NCI-H2196 treated with DMSO at 0.1 percent for 48 hours (cell line): ENCODE data around the gene LYPD6B.

Experiments
- DNase-seq: peaks from one replicate; lab custom pipeline; 2025; ENCODE audit not compliant: unreplicated experiment; lab: John Stamatoyannopoulos, UW

Gene LYPD6B

DNA sequence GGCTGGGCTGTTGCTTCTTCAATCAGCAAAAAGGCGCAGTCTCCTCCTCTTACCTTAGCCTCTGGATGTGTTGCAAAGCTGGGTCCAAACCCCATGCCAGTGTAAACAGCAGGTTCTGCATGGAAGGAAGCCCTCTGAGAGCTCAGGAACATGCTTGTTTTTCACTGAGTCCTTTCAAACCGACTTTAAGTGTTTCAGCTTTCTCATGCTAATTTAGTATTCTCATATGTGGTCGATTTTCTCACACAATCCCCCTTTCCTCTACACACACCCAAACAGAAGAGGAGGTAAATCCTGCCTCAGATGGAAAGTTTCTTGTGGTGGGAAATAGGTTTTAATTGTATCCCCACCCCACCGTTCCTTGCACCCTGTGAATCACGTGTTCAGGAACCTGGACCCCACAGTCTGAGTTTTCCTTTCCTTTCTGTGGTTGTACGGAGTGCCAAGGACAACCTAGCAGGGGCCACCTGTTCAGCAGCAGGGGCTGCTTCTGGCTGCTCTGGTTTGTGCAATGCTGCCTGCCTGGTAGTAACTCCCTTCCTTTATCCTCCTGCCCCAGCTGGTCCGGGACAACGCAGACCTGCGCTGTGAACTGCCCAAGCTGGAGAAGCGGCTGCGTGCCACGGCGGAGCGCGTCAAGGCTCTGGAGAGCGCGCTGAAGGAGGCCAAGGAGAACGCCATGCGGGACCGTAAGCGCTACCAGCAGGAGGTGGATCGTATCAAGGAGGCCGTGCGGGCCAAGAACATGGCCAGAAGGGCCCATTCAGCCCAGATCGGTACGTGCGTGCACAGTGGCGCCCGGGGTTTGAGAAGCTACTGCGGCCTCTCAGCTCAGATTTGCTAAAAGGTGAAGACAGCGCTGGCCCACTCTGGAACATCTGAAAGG, 28.7 kb upstream of the LYPD6B start:
- no peak for DNase-seq

DNA sequence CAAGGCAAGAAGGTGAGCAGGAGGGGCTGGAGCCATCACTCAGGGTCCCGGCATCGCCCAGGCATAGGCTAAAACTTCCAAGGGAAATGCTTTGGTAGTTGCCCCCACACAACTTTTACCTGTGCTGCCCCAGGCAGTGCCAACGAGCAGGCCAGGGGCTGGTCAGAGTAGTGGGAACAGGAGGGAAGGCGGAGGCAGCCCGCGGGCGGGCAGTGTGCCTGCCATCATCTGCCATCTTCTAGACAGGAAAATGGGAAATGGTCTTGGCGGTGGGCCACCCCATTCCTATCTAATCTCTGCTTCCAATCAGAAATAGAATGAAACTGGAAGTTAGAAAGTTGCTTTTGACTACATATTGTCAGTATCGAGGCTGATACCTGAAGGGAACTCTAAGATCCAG, 26.0 kb upstream of the LYPD6B start:
- no peak for DNase-seq

DNA sequence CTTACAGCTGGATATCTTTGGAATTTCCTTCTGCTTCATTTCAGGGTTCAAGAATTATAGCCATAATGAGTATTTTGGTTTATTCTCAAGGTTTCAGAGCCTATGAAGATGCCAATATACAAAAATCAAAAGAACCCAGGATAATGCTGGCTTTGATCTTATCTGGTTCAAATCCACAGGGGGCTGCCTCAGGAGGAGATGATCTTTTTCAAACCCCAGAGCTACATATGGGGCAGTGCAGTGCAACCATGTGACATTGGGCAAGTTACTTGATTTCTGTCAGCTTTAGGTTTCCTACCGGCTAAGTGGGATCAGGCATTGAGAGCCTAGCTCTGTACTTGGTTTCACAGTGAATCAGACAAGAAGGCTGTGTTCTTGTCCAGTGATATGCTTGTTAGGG, 23.0 kb upstream of the LYPD6B start:
- DNase-seq: no peak

DNA sequence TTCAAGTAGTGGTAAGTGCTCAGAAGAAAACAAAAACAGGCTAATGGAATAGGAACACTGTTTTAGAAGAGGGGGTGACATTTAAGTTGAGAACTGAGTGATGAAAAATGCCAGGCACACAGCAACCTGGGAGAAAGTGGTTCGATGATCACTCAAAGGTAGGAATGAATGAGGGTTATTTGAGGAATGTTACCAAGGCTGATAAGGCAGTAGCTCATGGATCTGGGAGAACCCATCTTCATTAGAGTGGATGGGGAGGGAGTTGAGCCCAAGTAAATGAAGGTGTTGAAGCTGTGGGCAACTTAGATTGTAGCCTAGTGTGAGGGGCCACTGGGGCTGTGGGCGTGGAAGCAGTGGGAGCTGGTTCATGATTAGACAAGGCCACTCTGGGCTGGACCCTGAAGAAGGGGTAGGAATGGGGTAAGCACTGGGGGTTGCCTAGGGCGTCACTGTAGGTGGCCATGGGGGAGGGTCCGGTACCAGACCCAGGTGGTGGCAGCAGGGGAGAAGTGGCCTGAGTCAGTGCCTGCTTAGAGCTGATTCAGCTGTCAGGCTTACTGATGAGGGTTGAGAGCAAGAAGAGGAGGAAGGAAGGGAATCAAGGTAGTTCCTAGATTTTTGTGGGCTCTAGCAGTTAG, 22.5 kb upstream of the LYPD6B start:
- DNase-seq: no peak

GRCh38 chr2:149017116-149017985, 21.1 kb upstream of the LYPD6B start:
- DNase-seq: peak; percentile 83

- no peak for DNase-seq
Observed at GRCh38 chr2:149018981-149019380, 19.5 kb upstream of the LYPD6B start.

DNA sequence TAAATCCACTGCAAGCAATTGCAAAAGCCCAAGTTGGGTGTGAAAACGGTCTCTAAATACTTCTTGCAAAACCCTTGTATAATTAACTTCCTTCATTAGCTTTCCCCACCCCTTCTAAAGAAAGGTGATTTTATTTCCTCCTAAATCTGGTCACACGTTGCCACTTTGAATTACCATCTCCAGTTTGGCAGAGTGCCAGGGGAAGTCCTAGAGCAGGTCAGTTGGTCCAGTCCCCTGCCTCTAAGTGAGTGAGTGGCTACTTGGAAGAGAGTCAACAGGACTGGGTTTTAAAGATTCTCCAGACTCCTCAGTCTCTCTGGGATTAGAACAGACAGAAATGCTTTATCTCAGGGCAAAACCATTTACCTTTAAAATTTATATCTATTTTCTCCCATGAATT, 18.7 kb upstream of the LYPD6B start:
- DNase-seq: no peak

- DNase-seq: no peak
Observed at GRCh38 chr2:149020432-149020851, 18.1 kb upstream of the LYPD6B start.

DNA sequence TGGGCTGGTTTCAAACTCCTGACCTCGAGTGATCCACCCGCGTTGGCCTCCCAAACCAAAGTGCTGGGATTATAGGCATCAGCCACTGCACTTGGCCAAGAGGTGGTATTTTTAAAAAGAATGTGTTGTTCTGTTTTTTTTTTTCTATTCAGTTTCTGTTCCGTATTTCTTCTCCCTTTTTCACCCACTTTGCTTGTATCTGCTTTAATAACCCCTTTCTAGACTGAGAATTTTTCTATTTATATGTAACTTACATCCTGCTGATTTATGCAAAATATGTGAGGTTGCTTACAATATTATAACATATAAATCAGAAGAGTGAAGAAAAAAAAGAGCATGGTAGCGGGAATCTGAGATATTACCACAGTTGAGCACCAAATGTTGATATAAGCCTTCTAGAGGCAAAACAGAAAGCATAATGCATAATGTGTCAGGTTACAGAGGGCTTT, 17.2 kb upstream of the LYPD6B start:
- no peak for DNase-seq

DNA sequence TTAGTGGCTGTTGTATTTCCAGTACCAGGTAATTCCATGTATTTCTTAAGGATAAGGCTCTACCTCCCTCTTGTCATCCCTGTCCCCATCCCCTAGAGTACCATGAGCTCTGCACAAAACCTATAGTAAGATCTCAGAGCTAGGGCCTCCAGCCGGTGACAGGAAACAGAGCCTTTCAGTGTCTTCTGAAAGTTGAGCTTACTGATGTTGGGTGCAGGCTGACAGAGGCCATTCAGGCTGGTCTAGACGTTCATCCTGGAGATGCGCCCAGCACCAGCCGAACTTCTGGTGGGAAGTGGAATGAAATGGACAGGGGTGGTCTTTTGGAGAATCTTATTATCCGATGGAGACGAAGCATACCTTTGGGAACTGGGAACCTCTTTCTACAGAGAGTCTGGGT, 16.7 kb upstream of the LYPD6B start:
- DNase-seq: no peak

GRCh38 chr2:149023091-149023490, 15.4 kb upstream of the LYPD6B start:
- no peak for DNase-seq

DNA sequence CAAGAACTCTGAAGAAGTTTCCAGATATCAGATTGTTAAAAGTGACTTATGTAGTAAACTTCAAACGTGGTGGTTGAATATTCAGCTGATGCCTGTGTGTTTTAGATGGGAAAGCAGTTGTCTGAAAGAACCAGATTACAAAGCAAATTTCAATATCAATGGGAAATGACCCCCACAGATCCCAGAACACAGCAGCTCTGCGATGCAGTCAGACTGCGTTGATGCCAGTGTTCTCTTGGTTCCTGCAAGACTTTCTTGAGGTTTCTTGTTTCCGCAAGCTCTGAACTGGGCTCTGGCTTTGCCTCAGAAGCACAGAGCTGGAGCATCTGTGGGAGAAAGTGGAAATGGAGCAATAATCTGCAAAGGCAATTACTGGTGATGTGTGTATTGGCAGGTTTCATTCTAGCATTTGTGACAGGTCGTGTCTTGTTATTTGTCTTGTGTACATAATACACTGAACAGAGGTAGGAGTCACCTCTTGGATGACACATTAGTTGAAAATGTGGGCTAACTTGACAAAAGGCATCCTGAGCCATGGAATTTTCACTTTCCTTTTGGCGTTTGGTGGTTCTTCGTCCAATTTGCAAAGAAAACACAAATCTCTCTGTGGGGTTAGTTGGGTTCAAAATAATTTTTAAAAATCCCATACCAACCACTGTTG, 10.8 kb upstream of the LYPD6B start:
- no peak for DNase-seq

DNA sequence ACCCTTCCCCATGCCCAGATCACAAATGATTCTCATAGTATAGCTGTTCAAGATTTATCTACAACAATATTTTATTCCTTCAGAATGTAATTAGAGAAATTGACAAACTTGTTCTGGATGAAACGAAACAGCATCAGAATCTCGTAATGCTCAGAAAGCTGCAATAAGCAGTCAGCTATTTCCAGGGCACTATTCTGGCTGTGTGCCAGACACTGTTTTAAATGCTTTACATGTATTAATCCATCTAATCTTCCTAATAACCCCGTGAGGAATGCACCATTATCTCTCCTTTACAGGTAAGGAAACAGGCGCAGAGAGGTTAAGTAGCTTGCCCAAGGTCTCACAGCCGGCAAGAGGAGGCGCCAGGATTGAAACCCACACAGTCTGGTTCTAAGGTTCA, 10.1 kb upstream of the LYPD6B start:
- no peak for DNase-seq

GRCh38 chr2:149028891-149029290, 9.6 kb upstream of the LYPD6B start:
- no peak for DNase-seq

- no peak for DNase-seq
Observed at GRCh38 chr2:149029307-149029965, 9.1 kb upstream of the LYPD6B start.

- no peak for DNase-seq
Observed at GRCh38 chr2:149031396-149031795, 7.1 kb upstream of the LYPD6B start.

DNA sequence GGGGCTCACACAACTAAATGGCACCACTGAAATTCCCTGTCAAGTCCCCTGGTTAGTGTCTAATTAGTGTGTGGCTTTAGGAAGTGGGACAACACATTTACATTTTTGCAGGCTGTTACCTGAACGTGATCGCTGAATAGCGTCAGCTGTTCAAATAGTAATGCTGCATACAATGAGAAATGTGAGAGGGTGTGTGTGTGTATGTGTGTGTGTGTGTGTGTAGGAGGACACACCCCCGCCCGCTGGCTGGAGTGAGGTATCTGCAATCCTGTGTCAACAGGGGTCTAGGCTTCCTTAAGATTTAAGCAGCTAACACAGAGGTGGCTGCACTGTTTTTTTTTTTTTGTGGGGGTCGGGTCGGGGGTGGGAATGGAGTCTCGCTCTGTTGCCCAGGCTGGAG, 4.8 kb upstream of the LYPD6B start:
- DNase-seq: peak; percentile 59

GRCh38 chr2:149034406-149034805, 4.1 kb upstream of the LYPD6B start:
- DNase-seq: no peak

- DNase-seq: no peak
Observed at GRCh38 chr2:149036507-149037293, 1.8 kb upstream of the LYPD6B start.

DNA sequence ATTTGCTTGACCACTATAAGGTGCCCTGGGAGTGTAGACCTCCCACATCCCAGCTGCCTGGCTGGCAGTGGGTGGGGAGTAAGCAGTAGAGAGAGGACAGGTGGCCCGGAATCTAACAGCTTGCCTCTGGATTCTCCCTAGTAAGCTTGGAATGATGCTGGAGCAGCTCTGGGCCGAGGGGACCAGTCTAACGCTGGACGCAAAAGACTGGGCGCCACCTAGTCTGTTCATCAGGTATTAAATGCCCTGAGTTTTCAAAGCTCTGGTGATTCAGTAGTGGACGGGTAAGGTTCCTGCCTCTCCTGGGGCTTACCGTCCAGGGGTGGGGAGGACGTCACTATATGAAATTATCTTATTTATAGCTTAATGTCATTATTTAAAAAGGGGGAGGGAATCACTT, 648 bp upstream of the LYPD6B start:
- peak; percentile 37 for DNase-seq
